ENCODE measurements around the gene PRPSAP1. TPM values are rescaled to one million over a fixed set of nuclear protein-coding genes. Genes with fewer than 3 reads are reported as not detected.

PRPSAP1 gene, protein sequence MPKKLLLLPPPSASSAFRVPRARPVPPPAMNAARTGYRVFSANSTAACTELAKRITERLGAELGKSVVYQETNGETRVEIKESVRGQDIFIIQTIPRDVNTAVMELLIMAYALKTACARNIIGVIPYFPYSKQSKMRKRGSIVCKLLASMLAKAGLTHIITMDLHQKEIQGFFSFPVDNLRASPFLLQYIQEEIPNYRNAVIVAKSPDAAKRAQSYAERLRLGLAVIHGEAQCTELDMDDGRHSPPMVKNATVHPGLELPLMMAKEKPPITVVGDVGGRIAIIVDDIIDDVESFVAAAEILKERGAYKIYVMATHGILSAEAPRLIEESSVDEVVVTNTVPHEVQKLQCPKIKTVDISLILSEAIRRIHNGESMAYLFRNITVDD
- 40.1 TPM for total RNA-seq

DNA sequence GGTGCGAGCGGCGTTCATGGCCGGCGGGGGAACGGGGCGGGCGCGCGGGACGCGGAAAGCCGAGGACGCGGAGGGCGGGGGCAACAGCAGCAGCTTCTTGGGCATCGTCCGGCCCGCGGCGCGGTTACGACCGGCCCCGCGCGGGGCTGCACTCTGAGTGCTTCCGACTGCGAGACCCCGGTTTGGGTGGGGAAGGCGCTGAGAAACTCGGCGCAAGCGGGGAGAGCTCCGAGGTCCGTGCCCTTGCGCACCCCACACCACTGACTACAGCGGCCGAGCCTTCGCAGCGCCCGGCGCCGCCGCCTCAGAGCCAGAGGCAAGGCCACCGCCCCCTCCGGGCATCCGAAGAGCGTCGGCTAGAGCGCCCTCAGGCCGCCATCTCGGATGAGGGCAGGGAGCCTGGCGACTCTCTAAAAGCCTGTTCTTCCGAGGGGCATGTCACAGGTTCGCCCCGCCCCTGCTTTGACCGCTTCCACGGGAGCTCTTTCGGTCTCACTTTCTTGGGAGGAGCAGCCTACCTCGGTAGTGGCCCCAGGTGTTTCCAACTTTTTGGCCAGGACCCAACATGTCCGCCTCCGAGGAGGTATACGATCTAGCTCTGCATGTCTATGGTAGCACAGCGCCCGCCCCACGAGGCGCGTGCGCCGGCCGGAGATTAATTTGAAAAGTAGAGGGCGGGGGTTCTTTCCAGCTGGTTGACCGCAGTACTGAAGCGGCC lies at the start of gene PRPSAP1:
TSS of gene PRPSAP1 (minus strand) at position 318 of the 718 bp plus-strand sequence. CDS start at position 105, 213 bp downstream.
- DNase-seq (ENCODE audit: low spot score) = peak; percentile 86

DNA sequence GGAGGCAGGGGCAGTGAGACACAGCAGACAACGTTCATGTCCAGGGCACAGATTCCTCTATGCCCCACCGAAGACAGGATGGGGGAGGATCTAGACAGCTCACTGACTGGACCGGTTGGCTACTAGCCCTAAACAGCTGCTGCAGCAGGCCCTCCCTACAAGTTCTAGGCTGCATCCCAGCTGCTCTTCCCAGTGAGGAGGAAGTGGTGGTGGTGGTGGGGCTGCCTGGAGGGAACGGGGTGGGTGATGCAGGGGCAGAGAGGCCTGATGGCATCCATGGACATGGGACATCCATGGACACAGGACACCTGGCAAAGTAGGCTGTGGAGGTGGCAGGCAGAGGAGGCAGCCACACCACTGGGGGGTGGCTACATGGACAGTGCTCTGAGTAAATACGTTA lies 49.0 kb upstream of the PRPSAP1 start:
- no peak for DNase-seq (ENCODE audit: low spot score)

DNA sequence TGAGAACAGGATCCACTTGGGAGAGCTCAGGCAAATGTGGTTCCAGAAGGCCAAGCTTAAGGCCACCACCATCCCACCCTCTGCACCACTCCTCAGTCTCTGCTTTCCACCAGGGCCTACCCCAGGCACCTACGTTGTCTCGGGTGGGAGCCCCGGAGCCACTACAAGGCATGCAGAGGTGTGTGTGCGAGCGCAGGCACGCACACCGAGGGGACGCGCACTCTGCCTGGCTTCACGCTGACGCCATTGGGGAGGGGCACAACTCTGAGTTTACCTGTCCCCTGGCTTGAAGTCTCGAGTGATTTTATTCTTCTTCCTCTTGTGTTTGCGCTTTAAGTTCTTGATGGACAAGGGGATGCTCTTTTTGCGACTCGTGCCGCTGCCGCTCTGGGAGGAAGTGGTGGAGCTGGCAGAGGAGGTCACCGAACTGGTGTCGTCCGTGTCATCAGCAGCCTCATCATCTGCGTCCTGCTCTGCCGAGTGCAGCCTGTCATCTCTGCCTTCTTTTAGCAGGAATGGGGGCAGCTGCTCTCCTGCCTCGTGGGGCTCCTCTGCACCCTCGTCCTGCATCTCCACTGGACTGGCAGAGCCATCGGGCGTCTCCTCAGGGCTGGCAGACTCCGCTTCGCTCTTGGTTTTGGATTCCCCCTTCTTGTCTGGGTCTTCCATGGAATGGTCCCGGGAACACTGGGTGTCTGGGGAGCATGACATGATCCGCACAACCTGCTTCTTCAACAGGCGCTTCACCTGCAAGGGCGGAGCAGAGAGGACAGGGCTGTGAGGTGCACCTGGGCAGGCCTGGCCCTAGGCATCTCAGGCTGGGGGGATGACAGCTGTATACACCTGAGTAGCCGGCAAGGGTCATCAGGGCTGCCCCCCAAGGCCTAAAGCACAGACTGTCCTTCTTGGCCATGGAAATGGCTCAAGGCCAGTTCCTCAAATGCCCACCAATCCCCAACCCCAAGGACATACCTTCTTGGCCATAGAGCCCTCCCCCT lies 45.8 kb upstream of the PRPSAP1 start:
- no peak for DNase-seq (ENCODE audit: low spot score)

DNA sequence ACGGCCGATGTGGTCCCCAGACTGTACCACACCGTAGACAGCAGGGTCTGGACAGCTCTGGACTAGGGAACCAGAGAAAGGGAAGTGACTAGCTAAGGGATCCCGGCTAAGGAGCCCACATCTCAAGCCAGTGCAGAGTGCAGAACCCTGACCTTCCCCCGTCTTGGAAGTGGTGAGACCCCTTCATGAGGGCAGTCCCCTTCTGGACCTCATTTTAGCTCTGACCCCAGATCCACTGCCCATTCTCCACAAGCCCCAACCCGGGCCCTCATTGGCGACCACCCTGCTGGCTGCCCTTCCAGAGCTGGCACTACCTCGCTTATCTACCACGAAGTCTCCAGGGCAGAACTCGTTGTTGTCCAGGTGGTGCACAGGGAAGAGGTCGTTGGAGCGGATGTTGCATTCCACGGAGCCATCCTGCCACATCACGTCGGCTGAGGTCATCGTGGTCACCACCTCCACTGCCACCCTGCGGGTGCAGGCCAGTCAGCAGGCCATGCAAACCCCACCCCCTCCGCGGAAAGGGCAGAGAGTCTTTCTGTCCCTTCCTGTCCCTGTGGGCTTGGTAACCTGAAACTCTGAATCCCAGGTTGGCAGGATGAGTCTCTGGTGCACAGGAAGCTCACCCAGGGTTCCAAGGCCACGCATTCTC lies 44.9 kb upstream of the PRPSAP1 start:
- DNase-seq (ENCODE audit: low spot score) = no peak

DNA sequence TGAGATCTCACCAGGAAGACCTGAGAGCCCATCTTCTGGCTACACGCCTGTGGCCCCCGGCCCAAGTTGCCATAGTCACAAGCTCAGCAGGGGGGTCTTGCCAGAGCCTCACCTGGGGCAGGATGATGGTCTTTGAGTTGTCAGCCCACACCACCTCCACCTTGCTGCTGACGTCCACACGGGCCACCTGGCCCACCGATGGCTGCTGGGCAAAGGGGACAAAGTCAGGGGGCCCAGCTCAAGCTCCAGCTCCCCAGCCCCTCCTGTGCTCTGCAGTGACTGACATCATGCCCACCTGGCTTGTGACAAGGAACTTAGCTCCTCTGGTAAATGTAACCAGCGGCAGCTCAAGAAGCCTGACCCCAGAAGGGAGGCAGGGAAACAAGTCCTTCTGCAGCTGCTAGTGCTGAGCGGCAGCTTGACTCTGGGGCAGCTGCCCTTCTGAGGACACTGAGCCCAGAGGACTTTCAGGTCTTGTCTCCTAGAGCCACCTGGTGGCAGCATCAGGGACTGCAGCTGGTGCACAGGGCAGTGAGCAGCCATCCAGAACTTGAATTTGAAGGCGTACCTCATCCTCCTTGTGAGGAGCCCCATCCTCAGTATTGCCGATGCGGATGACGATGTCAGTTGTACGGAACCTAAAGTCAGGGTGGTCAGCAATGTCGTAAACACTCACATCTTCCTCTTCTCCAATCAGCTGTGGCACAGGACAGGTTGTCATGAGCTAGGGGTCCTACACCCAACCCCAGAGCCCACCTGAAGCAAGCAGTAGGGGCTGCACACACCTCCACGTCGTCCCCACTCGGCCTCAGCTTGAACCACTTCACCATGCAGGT lies 44.2 kb upstream of the PRPSAP1 start:
- DNase-seq (ENCODE audit: low spot score) = peak; percentile 90

DNA sequence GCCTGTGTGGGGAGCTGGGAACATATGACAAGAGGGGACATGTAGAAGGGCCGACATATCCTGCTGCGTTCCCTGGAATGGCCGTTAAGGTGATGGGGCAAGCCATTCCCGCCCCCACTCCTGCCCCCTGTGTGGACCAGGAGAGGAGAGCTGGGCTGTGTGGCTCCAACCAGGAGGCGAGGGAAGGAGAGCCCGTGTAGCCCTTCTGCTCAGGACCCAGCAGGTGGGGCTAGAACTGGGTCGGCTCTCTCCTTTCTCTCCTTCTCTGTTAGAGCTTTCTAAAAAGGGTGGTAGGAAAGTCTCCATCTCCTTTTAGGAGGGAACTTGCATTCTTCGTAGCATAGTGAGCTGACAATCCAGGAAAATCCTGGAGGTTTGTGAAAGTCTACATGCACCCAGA lies 43.5 kb upstream of the PRPSAP1 start:
- no peak for DNase-seq (ENCODE audit: low spot score)

DNA sequence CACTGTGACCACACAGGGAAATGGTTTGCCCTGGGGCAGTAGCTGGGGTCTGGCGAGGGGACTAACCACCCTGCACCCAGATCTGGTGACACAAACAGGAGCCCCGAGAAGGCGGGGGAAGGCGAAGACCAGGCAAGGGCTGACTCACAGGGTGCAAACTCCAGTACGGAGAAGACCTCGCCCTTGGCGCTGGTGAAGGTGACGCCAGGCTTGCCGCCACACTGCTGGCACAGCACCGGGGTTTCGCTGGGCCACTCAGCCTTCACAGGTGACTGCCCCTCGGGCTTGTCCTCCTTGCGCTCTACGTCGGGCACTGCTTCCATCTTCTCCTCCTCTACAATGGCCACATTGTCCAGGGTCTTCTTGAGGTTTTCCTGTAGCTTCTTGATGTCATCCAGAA lies 42.3 kb upstream of the PRPSAP1 start:
- no peak for DNase-seq (ENCODE audit: low spot score)

DNA sequence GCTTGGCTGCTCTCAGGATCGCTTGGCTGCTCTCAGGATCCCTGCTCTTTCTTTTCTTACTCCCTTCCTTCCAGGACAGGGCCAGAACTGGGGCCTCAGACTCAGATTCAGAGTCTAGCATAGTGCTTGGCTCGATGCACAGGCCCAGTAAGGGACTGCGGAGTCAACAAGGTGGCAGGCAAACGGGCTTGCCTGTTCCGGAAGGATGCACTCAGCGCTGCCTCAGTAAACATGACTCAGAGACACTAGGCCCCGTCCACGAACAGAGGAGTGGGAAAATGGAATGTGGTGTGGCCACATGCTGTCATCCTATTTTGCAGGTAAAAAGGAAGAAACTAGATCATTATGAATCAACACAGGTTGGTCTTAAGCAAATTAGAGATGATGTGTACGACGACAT lies 40.5 kb upstream of the PRPSAP1 start:
- no peak for DNase-seq (ENCODE audit: low spot score)

DNA sequence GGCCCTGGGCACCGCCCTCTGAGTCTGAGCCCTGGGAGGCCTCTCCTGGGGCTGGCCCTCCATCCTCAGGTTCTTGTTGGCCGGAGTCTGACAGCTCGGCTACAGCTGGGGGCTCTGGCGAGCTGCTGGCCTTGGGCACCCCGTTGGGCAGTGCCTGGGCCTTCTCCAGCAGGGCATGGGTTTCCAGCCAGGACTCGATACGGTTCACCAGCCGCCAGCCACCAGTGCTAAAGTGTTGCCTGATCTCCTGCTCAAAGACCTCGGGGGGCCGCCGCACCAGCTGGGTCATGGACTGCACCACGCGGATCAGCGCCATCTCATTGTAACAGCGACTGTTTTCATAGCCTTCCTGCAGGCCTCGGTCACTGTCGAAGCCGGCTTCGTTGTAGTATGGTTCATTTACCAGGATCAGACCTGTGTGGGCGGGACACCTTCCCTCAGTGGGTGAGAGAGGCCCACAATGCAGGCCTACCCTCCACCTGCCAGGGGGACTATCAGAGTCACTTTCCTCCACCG lies 37.5 kb upstream of the PRPSAP1 start:
- DNase-seq (ENCODE audit: low spot score) = no peak

DNA sequence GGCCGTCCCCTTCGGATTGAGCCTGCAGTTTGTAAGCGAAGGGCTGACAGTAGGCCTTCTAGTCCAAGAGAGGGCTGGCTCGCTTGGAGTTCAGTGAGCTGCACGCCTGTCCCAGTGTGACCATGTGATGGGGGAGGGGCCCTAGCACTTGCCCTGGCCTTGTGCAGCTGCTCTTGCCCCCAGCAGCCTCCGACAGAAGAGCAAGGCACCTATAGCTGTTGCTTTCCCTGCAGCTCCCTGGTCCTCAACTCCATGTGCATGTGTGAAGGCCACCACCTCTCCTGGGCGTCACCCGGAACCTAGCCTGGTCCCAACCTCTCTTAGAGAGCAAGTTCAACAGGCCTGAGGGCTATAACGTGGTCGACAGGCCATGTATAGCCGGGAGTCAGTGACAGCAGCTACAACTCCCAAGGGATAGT lies 36.3 kb upstream of the PRPSAP1 start:
- DNase-seq (ENCODE audit: low spot score) = no peak

DNA sequence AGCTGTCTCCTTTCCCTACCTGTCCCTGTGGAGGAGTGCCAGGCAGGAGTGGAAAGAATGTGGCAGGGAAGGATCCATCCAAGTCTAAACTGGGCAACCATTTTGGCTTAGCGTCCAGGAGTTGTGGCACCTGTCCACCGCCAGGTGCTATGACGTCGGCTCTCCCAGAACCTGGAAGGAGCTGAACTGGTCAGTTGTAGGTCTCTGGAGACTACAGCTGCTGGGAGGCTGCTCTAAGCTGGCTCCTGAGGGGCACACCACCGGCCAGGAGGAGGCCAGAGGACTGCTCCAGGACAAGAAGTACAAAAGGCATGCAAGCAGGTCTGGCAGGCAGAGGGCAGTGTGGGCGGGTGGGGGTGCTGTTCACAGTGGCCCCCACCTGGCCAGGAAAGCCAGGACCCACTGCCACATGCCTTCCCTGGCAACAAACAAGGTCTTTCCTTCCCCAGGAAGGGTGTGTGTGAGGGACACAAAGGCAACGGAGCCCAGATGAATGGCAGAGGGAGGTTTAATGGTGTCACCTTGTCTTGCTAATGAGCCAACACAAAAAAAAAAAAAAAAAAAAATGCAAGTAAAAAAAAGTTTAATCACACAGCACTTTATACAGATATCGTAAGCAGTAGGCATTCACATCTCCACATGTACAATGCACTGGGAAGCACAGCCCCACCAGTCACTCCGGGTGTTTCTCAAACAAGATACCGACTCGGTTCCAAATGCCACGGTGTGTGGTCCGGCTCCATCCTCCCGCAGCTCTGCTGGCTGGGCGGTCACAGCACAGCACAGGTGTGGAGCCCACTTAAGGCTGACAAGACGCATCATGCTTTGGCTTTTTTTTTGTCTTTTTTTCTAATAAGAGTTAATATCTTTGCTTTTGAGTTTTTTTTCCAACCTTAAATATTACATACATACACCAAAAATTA lies 35.5 kb upstream of the PRPSAP1 start:
- no peak for DNase-seq (ENCODE audit: low spot score)

DNA sequence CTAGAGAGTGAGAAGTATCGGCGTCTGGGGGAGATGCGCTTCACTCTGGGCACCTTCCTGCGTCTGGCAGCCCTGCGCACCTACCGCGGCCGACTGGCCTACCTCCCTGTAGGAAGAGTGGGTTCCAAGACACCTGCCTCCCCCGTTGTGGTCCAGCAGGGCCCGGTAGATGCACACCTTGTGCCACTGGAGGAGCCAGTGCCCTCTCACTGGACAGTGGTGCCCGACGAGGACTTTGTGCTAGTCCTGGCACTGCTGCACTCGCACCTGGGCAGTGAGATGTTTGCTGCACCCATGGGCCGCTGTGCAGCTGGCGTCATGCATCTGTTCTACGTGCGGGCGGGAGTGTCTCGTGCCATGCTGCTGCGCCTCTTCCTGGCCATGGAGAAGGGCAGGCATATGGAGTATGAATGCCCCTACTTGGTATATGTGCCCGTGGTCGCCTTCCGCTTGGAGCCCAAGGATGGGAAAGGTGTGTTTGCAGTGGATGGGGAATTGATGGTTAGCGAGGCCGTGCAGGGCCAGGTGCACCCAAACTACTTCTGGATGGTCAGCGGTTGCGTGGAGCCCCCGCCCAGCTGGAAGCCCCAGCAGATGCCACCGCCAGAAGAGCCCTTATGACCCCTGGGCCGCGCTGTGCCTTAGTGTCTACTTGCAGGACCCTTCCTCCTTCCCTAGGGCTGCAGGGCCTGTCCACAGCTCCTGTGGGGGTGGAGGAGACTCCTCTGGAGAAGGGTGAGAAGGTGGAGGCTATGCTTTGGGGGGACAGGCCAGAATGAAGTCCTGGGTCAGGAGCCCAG lies 33.5 kb upstream of the PRPSAP1 start:
- DNase-seq (ENCODE audit: low spot score) = no peak

DNA sequence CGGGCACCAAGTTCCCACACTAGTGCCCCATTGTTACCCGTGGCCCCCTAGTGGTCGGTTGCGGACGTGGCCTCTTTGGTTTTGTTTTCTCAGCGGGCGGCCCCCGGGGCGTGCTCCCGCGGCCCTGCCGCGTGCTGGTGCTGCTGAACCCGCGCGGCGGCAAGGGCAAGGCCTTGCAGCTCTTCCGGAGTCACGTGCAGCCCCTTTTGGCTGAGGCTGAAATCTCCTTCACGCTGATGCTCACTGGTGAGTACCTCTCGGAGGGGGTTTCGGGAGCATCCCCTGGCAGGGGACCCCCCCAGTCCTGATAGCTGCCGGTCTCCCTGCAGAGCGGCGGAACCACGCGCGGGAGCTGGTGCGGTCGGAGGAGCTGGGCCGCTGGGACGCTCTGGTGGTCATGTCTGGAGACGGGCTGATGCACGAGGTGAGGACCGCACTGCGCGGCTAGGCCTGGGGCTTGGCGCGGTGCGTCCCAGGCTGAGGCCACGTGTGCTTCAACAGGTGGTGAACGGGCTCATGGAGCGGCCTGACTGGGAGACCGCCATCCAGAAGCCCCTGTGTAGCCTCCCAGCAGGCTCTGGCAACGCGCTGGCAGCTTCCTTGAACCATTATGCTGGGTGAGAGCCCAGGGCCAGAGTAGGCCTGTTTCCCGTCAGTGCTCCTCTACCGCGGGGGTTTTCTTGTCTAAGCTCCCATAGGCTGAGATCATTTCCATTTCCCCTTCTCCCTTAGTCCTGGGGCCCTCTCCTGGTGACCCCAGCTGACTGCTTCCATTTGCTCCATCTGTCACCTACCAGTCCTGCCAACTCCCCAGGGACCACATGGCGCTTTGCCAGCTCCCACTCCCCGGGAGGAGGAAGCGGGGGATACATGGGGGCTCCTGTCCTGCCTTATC lies 32.4 kb upstream of the PRPSAP1 start:
- peak; percentile 82 for DNase-seq (ENCODE audit: low spot score)

DNA sequence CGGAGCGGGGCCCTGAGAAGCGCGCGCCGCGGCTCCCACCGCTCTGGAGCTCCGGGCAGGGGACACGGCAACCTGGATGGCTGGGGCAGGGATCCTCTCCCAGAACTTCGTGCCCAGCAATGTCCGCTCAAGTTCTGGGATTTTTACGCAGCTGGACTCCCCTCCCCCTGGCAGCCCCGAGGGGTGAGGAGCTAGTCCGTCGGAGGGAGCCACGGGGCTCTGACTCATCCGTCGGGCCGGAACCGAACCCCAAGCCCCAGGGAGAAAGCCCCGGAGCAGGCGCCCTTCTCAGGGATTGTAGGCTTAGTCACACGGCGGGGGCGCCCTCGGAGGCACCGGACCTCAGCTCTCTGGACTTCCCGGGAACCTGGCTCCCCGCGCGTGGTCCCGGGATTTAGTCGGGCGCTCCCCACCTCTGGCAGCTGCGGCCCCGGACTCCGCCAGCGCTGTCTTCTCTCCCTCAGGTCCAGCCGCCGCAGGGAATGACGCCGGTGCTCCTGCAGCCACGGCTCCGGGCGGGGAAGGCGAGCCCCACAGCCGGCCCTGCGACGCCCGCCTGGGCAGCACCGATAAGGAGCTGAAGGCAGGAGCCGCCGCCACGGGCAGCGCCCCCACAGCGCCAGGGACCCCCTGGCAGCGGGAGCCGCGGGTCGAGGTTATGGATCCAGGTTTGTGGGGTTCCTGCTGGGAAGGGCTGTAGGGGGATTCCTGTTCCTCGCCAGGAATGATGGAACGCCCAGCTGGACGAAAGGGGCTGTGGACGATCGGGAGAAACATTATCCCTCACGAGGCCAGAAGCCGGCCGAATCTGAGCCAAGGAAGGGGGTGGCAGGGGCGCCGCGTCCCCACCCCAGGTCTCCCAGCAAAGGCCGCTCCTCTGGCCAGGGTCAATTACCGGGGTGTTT lies 31.5 kb upstream of the PRPSAP1 start:
- no peak for DNase-seq (ENCODE audit: low spot score)

DNA sequence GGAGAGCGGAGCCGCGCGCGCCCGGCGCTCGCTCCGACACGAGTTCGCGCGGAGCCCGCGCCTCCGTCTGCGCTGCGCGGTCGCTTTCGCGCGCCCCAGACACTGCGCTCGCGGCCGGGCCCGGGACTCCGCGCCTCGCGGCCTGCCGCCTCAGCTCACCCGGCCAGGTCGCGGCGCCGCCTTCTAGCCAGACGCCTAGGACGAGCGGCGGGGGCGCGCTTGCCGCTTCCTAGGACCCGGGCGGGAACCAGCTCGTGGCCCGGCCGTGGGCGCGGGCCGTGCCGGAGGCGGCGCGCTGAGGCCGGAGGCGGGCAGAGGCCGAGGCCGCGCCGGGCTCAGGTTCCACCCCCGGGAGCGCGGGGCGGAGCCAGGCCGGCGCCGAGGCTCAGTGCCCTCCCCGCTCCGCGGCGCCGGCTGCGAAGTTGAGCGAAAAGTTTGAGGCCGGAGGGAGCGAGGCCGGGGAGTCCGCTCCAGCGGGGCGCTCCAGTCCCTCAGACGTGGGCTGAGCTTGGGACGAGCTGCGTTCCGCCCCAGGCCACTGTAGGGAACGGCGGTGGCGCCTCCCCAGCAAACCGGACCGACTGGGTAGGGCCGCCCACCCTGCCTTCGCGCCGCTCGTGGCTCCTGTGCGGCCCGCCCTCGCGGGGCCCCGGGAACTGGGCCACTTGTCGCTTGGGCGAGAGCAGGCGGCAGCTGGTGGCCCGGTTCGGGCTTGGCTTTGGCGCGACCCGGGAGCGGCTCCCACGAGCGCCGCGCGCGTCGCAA lies 30.7 kb upstream of the PRPSAP1 start, which contains the start of gene SPHK1:
TSS of gene SPHK1 (plus strand) at position 388 of the 765 bp plus-strand sequence. CDS start 1,036 bp downstream, outside the sequence.
- no peak for DNase-seq (ENCODE audit: low spot score)
